ENCODE data around the gene RGSL1. TPM values are rescaled to one million over a fixed set of nuclear protein-coding genes. Genes with fewer than 3 reads are reported as not detected.

Gene RGSL1
- total and polyA plus RNA-seq, 2 experiments from 2014 or later, result not detected

GRCh38 chr1:182569939-182570610 is 120.1 kb downstream of the RGSL1 start:
- DNase-seq, result no peak
- Histone ChIP-seq H3K4me3 (no peak overlapping the region), H3K9me3 (ENCODE audit: low read depth) (no peaks in the 10 kb centered on the region), H3K27me3 (replicated peaks; ENCODE audit: insufficient read depth) (no peaks in the 10 kb centered on the region), H3K9ac (no peak overlapping the region), H3K36me3 (ENCODE audit: low read depth) (0 out of 2 replicates have a peak, but pooled peaks cover 4% of the 10 kb centered on the region), H3F3A (ENCODE audit: insufficient read depth) (no peaks in the 10 kb centered on the region), H3K79me2 (ENCODE audit: insufficient read depth) (no peaks in the 10 kb centered on the region), H3K27ac (no peak overlapping the region), H4K20me1 (ENCODE audit: insufficient read depth) (no peaks in the 10 kb centered on the region), H3K4me1 (ENCODE audit: insufficient read depth) (0 out of 2 replicates have a peak, but pooled peaks cover 2% of the 10 kb centered on the region), H3K9me2 (ENCODE audit: insufficient read depth) (no peaks in the 10 kb centered on the region; the same call in 1 of the 2 replicates), H2AFZ (no peak overlapping the region), H3K4me2 (ENCODE audit: unreplicated experiment) (no peak overlapping the region)
- WGBS, 2 experiments (ENCODE audit: low coverage in 1 of 2, low lambda C conversion rate in 2 of 2, missing lambda C conversion rate in 2 of 2), result 93 to 97% methylated on average over 6 of the region's 6 CpGs
- no peak for TF ChIP-seq EZH2phosphoT487 (IDR thresholded peaks at IDR 0.05; ENCODE audit: insufficient read depth, low read depth)
- no peak for TF ChIP-seq EZH2 (IDR thresholded peaks at IDR 0.05; ENCODE audit: insufficient read depth, poor library complexity, severe bottlenecking)
- in situ Hi-C loops (cut with MboI), result no loop called here

- no peak overlapping the region for H3K4me3 ChIP-seq
- in situ Hi-C loops (cut with MboI), result no loop called here
- 87 to 95% methylated on average over 2 of the region's 2 CpGs for WGBS, 2 experiments (ENCODE audit: low coverage in 1 of 2, low lambda C conversion rate in 2 of 2, missing lambda C conversion rate in 2 of 2)
- TF ChIP-seq EZH2phosphoT487 (IDR thresholded peaks at IDR 0.05; ENCODE audit: insufficient read depth, low read depth) (no peak), EZH2 (IDR thresholded peaks at IDR 0.05; ENCODE audit: insufficient read depth, poor library complexity, severe bottlenecking) (no peak)
- H3K4me1 ChIP-seq (ENCODE audit: insufficient read depth), result peaks cover 5% of the 10 kb centered on the region; the same call in 1 of the 2 replicates
- no peaks in the 10 kb centered on the region; the same call in 1 of the 2 replicates for H3K9me2 ChIP-seq (ENCODE audit: insufficient read depth)
- no peaks in the 10 kb centered on the region for H3K27me3 ChIP-seq (replicated peaks; ENCODE audit: insufficient read depth)
- H3K27ac ChIP-seq, result no peak overlapping the region
- no peaks in the 10 kb centered on the region for H4K20me1 ChIP-seq (ENCODE audit: insufficient read depth)
- no peaks in the 10 kb centered on the region for H3K79me2 ChIP-seq (ENCODE audit: insufficient read depth)
- peaks cover under 1% of the 10 kb centered on the region; the same call in 1 of the 2 replicates for H3F3A ChIP-seq (ENCODE audit: insufficient read depth)
- H3K9me3 ChIP-seq (ENCODE audit: low read depth), result no peaks in the 10 kb centered on the region
- no peak overlapping the region for H3K4me2 ChIP-seq (ENCODE audit: unreplicated experiment)
- 0 out of 2 replicates have a peak, but pooled peaks cover 4% of the 10 kb centered on the region for H3K36me3 ChIP-seq (ENCODE audit: low read depth)
- DNase-seq, result no peak
- no peak overlapping the region for H3K9ac ChIP-seq
- no peak overlapping the region for H2AFZ ChIP-seq
These were observed 120.6 kb downstream of the RGSL1 start for GRCh38 chr1:182570611-182570970.

- Histone ChIP-seq H3F3A (ENCODE audit: insufficient read depth) (peaks cover 7% of the 10 kb centered on the region), H3K27me3 (replicated peaks; ENCODE audit: insufficient read depth) (no peaks in the 10 kb centered on the region), H3K9me3 (ENCODE audit: low read depth) (no peaks in the 10 kb centered on the region), H3K4me1 (ENCODE audit: insufficient read depth) (peaks cover 11% of the 10 kb centered on the region), H4K20me1 (ENCODE audit: insufficient read depth) (no peaks in the 10 kb centered on the region), H3K9me2 (ENCODE audit: insufficient read depth) (no peaks in the 10 kb centered on the region; the same call in 1 of the 2 replicates), H3K9ac (no peak overlapping the region), H3K4me2 (ENCODE audit: unreplicated experiment) (no peak overlapping the region), H3K36me3 (ENCODE audit: low read depth) (0 out of 2 replicates have a peak, but pooled peaks cover 4% of the 10 kb centered on the region), H3K4me3 (no peak overlapping the region), H3K79me2 (ENCODE audit: insufficient read depth) (no peaks in the 10 kb centered on the region), H2AFZ (no peak overlapping the region), H3K27ac (no peak overlapping the region)
- 93% methylated on average over 4 of the region's 4 CpGs for WGBS, 2 experiments (ENCODE audit: low coverage in 1 of 2, low lambda C conversion rate in 2 of 2, missing lambda C conversion rate in 2 of 2)
- in situ Hi-C loops (cut with MboI), result no loop called here
- no peak for TF ChIP-seq EZH2phosphoT487 (IDR thresholded peaks at IDR 0.05; ENCODE audit: insufficient read depth, low read depth)
- no peak for TF ChIP-seq EZH2 (IDR thresholded peaks at IDR 0.05; ENCODE audit: insufficient read depth, poor library complexity, severe bottlenecking)
- DNase-seq, result no peak
These were observed 124.2 kb downstream of the RGSL1 start for GRCh38 chr1:182574156-182574555.

GRCh38 chr1:182575540-182576149 is 125.7 kb downstream of the RGSL1 start:
- Histone ChIP-seq H3F3A (ENCODE audit: insufficient read depth) (peaks cover 7% of the 10 kb centered on the region), H3K9me2 (ENCODE audit: insufficient read depth) (no peaks in the 10 kb centered on the region; the same call in 1 of the 2 replicates), H3K27ac (0 out of 2 replicates have a peak overlapping the region, but pooled peaks have one; percentile 20), H2AFZ (no peak overlapping the region), H3K79me2 (ENCODE audit: insufficient read depth) (no peaks in the 10 kb centered on the region), H3K36me3 (ENCODE audit: low read depth) (0 out of 2 replicates have a peak, but pooled peaks cover 4% of the 10 kb centered on the region), H3K4me1 (ENCODE audit: insufficient read depth) (peaks cover 11% of the 10 kb centered on the region), H4K20me1 (ENCODE audit: insufficient read depth) (no peaks in the 10 kb centered on the region), H3K4me2 (ENCODE audit: unreplicated experiment) (peak overlapping the region; percentile 4), H3K9ac (no peak overlapping the region), H3K9me3 (ENCODE audit: low read depth) (no peaks in the 10 kb centered on the region), H3K27me3 (replicated peaks; ENCODE audit: insufficient read depth) (no peaks in the 10 kb centered on the region), H3K4me3 (no peak overlapping the region)
- 61 to 63% methylated on average over 3 of the region's 3 CpGs for WGBS, 2 experiments (ENCODE audit: low coverage in 1 of 2, low lambda C conversion rate in 2 of 2, missing lambda C conversion rate in 2 of 2)
- peak; percentile 84 for DNase-seq
- TF ChIP-seq EZH2 (IDR thresholded peaks at IDR 0.05; ENCODE audit: insufficient read depth, poor library complexity, severe bottlenecking), result no peak
- in situ Hi-C loops (cut with MboI), result no loop called here

Data from GM23248 (cell line).